Testis (tissue), 2 donors: ENCODE data around the gene FOXA1.

Source experiments
- POLR2A ChIP-seq: fragments of 450-650 bp; IDR thresholded peaks from one replicate; pipeline ENCODE4 v1.6.1; 2017; ENCODE audit warnings: antibody characterized with exemption, mild to moderate bottlenecking, moderate library complexity
- TF ChIP-seq, protein P1 (sequence below), 3 experiments: fragments of 450-650 bp in 2 of 3; fragments of 200-600 bp in 1 of 3; sonication (generic) in 1 of 3; IDR thresholded peaks; one replicate each; pipeline ENCODE4 v1.5.1; 2016 to 2019; ENCODE audit warnings: antibody characterized with exemption in 3 of 3, mild to moderate bottlenecking in 2 of 3, moderate library complexity in 1 of 3

DNA sequence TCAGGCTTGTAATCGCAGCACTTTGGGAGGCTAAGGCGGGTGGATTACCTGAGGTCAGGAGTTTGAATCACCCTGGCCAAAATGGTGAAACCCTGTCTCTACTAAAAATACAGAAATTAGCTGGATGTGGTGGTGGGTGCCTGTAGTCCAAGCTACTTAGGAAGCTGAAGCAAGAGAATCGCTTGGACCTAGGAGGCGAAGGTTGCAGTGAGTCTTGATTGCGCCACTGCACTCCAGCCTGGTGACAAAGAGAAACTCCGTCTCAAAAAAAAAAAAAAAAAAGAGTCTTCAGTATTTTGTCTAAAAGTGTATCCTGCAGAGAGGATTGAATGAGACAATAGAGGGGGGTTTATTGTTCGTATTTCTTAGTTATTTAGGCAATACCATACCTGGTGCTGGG is 25.3 kb downstream of the FOXA1 start:
- TF ChIP-seq, protein P1, sequence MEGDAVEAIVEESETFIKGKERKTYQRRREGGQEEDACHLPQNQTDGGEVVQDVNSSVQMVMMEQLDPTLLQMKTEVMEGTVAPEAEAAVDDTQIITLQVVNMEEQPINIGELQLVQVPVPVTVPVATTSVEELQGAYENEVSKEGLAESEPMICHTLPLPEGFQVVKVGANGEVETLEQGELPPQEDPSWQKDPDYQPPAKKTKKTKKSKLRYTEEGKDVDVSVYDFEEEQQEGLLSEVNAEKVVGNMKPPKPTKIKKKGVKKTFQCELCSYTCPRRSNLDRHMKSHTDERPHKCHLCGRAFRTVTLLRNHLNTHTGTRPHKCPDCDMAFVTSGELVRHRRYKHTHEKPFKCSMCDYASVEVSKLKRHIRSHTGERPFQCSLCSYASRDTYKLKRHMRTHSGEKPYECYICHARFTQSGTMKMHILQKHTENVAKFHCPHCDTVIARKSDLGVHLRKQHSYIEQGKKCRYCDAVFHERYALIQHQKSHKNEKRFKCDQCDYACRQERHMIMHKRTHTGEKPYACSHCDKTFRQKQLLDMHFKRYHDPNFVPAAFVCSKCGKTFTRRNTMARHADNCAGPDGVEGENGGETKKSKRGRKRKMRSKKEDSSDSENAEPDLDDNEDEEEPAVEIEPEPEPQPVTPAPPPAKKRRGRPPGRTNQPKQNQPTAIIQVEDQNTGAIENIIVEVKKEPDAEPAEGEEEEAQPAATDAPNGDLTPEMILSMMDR (IDR thresholded peaks at IDR 0.05), result no peak
- TF ChIP-seq POLR2A, result no peak
